ENCODE data around the gene CERS6.
"Not testable (repeated sequence)": the region's sequence is repeated elsewhere in the genome, so short reads cannot be mapped to it uniquely, and the experiment has no call there.

The CERS6 gene

DNA sequence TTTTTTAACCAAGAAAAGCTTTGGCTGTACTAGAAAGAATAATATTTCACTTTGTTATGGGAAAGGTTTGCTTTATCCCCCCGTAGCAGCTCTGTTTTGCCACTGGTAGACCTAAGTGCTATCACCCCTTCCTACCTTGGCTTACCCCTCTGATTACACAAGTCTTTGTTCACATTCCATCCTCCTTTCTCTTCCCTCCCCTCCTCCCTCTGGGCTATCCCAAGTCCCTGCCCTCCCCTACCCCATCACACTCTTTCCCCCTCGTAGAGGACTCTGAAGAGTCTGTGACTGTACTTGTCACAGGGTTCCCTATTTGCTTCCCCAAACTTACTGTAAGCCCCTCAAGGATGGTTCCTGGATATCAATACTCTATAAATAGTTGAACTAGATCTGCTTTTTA is 193.5 kb downstream of the CERS6 start:
- DNase-seq, result no peak

DNA sequence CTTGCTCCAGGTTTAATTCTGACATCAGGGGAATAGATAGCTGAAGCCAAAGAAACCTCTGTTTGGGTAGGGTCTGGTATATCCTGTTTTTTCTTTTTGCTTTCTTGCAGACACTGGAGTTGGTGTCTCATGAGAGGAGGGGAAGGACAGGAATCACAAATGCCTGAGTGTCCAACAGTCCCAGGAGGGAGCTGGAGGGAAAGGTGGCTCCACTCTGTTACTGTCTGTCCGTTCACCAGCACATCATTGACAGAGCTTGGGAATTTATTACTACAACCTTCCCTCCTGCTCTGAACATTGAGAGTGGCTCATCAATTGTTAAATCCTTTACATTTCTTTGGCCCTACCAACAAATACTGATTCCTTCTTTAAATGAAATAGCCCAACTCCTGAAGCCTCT is 194.1 kb downstream of the CERS6 start:
- DNase-seq, result no peak

DNA sequence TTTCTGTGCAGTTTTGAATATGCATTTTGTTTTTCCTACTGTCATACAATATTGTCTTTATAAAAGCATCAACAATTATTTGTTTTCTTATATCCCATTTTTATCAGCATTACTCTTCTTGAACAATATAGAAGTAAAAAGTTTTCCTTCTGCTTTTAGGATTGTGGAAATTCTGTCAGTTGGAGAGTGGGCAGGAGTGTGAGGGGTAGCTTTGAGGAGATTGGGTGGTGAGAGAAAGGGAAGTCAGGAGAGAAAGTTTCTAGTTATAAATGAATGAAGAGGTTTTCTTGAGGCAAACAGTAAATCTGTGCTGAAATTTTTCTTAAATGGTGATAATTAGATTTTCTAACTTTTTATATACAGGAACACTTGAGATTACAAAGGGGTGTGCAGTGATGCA is 194.7 kb downstream of the CERS6 start:
- no peak for DNase-seq

DNA sequence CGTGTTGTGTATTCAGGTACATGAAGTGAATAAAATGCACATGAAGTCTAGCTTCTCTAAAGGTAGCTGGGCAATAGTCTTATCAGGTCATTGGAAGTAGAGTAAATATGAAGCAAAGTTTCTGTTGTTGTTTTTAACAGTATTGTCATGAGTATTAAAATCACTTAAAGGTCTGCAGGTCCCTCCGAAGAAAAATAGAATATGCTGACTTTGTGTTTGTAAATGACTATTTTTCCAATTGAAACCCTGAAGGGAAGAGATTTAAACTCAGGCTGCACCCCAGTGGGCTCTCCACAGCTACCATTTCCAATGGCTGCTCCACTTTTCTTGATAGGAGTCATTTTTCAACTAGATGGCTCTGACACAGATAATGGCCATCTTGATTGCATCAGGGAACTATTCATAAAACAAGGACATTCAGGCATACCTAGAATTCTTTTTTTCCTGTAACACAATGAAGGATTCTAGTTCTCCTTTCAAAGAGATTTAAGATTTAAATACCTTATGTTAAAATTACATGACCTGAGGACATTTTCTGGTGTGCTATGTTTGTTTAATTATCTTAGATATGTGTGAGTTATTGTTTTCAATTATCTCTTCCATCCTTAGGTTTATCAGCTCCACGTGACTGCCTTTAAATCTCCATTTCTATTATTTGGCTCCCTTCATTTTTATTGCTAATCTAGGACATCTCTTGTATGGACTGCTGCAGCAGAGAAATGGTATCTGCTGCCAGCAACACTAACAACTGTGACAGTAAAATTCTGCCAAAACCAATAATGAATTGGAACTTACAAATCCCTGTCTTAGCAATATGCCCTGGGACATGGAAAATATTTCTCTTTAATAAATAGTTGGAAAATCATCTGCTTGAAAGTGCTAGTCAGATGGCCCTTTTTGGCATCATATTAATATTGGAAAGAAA is 197.2 kb downstream of the CERS6 start:
- no peak for DNase-seq

DNA sequence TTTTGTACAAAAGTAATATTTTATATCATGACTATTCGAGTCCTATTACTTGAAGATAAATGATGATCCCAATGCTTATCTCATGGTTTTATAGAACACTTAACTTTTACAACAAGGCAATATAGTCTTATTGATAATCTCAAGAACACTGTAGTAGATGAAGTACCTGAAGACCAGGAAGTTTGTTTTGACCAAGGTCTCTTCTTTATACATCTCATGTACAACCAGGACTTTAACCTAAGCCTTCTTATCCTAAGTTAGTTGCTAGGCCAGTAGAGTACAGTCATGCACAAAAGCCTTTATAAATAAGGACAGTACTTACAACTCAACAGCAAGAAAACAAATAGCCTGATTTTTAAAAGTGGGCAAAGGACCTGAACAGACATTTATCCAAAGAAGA is 198.6 kb downstream of the CERS6 start:
- no peak for DNase-seq

DNA sequence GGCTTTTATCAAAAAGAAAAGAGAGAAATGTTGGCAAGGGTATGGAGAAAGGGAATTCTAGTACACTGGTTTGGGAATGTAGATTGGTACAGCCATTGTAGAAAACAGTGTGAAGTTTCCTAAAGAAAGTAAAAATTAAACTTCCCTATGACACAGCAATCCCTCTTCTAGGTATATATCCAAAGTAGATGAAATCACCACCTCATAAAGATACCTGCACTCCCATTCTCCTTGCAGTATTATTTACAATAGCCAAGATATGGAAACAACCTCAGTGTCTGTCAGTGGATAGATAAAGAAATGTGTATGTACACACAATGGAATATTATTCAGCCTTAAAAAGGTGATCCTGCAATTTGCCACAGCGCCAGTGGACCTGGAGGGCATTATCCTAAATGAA is 199.1 kb downstream of the CERS6 start:
- DNase-seq, result no peak

DNA sequence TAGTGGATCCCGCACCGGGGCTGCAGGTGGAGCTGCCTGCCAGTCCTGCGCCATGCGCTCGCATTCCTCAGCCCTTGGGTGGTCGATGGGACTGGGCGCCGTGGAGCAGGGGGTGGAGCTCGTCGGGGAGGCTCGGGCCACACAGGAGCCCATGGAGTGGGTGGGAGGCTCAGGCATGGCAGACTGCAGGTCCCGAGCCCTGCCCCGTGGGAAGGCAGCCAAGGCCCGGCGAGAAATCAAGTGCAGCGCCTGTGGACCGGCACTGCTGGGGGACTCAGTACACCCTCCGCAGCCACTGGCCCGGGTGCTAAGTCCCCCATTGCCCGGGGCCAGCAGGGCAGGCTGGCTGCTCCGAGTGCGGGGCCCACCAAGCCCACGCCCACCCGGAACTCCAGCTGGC is 201.3 kb downstream of the CERS6 start:
- DNase-seq, result not testable (repeated sequence)

DNA sequence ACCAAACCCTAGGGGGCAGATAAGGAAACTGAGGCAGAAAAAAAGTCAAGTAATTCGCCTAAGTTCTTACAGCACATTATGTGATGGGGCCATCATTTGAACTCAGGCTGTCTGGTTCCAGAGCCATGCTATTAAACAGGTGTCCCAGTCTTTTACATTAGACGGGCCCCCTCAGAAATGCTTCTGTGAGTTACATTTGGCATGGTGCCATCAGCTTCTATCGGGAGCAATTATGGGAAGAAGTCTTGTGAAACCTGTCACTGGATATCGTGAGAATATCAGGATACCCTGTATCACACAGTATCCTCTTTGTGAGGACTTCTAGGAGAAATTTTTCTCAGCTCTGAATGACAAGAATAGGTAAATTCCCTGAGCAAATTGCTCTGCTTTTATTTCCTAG is 202.6 kb downstream of the CERS6 start:
- no peak for DNase-seq

DNA sequence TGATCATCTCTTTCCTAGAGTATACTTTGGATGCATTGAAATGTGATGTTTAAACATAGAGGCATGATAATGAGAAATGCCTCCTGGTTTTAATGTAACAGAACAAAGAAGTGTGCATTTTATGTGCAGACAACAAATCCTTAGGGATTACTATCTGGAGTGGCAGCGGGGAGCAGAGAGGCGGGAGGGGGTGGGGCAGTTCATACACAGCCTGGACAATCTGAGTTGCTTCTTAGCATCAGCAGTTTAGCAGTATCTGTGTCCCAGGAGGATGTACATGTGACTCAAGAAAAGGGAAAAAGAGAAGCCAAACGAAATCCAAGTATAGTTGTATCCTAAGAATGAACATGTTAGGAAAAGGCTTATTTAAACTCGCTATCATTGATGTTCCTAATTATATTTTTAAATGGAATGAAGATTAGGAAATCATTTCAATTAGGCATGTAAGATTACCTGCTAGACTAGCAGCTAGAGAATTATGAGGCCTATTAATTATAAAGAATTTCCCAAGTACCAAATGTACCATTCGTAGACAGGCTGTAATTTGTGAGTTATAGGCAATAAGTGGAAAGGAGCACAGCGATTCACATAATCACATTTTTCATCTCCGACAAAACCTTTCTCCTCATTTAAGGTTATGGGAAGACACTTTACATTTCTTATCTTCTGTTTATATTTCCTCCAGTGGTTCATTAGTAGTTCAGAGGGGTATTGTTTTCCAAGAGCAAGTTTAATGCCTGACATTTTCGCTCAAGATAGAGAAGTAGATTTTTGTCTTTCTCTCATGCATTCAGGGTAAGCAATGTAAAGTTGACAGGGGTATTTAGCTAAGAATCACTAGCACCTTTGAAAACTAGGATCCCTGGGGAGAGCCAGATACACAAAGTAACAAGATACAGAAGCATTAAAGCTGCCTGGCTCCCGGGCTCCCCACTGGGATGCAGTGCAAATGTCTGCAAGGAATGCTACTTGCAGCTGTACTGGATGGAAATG is 205.1 kb downstream of the CERS6 start:
- DNase-seq, result no peak

DNA sequence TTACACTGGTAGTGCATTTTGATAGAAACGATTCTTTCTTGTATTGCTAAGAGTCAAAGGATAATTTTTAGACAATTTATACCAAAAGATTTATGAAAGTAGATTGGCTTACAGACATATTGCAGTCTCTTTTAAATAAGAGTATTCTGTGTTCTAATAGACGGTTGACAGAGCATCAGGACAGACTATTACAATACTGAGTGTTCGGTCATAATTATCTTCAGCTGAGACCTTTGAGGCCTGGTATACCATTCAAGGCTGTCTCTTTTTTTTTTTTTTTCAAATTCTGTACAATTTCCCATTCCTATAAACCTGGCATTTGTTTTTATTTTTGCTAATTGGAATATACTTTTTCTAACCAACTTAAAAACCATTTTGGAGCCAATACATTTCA is 205.8 kb downstream of the CERS6 start:
- DNase-seq, result no peak

DNA sequence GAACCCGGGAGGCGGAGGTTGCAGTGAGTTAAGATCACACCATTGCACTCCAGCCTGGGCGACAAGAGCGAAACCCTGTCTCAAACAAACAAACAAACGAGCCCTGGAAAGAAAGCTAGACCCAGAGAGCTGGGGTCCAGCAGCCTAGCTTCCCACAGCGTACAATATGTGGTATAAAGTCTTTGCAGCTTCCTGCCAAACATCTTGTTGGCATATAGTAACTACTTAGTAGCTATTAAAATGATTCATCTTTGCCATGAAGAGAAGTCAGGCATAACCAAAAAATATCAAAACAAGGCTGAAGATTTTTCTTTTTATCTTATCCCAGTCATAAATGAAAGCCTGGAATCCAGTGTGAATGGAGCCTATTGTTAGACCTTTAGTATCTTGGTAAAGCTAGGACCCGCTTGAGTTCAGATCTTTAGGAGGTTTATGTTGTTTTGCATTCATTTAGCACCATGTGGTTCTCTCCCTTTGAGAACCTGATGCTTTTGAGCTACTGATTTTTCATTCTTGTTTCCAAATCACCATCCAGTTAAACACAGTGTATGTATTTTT is 206.7 kb downstream of the CERS6 start:
- no peak for DNase-seq

DNA sequence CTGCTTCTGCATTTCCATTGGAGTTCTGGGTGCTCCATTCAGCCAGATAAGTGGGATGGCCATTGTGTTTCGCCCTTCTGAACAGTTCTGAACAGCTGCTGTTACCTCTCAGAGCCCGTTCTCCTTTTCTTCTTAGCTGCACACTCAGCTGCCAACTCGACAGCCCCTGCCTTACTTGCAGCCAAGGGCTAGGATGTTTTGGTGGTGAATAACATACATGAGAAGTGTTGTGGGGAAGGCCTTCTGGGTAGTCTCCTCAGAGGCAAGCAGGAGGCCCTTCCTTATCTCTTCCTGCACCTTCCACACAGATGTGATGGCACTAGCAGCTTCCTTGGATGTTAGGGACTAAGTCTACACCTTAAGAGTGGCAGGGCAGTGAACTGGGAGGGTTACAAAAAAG is 207.9 kb downstream of the CERS6 start:
- no peak for DNase-seq

DNA sequence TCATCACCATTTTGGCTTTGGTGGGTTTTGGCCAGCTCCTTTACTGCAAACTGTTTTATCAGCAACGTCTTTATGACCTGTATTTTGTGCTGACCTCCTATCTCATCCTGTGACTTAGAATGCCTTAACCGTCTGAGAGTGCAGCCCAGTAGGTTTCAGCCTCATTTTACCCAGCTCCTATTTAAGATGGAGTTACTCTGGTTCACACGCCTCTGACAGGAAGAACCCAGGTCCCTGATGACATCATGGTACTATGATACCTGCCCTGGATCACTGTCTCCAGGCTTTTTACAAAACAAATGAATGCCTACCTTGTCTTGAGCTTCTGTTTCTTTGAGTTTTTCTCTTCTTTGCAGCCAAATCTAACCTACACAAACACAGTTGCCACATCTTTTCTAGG is 208.6 kb downstream of the CERS6 start:
- not testable (repeated sequence) for DNase-seq

DNA sequence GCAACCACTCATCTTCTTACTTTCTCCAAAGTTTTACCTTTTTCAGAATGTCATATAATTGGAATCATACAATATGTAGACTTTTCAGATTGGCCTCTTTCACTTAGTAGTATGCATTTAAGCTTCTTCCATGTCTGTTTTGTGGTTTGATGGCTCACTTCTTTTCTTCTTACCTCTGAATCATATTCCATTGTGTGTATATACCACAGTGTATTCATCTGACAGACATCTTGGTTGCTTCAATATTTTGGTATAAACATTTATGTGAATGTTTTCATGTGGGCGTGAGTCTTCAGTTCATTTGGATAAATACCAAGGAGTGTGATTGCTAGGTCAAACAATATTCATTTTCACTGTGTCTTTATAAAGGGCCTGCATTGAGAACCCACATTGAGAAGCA is 210.3 kb downstream of the CERS6 start:
- DNase-seq, result no peak

DNA sequence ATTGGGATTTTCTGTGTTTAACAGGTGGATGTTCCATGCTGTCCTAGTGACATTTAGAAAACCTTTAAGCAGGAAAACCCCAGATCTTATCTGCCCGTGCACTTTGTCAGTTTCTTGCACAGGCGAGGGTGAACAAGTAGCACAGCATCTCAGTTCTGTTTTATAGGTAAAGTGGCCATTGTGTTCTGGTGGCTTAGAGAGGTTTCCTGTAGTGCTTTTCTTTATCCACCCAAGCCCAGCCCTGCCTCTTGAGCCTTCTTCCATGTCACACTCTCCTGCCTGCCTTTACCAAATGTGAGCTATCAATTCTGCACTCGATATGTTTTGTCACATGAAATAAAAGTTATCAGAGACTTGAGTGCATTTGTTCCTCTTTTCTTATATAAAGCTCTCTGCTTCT is 211.1 kb downstream of the CERS6 start:
- DNase-seq, result no peak

DNA sequence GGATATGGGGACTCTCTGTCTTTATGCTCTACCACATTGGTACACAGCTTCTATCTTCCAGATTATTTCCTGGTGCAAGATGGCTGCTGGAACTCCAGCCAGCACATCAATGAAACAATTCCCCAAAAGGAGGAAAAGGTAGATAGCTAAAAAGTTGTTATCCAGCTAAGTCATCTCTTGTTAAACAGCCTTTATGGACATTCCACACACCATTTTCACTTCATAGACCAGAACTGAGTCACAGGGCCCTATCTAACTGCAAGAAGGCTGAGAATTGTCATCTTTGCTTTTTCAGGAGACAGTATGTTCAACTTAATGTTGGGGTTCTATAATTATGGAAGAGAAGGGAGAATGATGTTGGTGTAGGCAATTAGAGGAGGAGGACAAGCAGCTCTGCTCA is 213.1 kb downstream of the CERS6 start:
- no peak for DNase-seq

DNA sequence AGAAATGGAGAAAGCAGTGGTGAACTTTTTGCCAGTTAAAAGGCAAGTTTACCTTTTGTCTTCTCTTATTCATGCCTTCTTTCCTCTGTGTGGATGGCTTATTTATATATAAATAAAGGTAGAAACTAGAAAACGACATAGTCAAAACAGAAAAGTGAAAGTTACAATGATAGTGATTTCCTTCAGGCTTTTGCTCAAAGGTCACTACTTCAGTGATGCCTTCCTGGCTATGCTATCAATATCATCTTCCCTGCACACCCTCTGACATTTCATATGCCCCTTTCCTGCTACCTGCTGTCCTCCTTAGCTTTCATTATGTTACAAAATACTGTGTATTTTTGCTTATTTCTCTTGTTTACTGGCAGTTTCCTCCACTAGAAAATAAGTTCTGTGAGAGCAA is 214.4 kb downstream of the CERS6 start:
- DNase-seq, result no peak

DNA sequence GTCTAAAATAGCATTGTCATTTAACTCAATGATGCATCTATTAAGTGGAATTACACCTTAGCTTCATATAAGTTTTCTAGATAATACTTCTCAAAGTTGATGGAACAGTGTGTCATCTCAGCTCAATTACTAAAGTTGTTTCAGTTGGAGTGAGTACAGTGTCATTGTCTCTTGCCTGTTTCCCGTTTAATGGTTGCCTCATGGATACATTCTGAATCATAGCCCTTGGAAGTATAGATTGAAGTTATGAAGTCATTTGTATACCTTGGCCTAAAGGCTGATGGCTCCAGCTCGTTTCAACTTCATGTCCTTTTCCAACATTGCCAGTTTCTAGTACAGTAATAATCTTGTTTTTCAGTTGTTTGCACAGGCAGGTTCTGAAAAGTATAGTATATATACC is 215.9 kb downstream of the CERS6 start:
- no peak for DNase-seq

DNA sequence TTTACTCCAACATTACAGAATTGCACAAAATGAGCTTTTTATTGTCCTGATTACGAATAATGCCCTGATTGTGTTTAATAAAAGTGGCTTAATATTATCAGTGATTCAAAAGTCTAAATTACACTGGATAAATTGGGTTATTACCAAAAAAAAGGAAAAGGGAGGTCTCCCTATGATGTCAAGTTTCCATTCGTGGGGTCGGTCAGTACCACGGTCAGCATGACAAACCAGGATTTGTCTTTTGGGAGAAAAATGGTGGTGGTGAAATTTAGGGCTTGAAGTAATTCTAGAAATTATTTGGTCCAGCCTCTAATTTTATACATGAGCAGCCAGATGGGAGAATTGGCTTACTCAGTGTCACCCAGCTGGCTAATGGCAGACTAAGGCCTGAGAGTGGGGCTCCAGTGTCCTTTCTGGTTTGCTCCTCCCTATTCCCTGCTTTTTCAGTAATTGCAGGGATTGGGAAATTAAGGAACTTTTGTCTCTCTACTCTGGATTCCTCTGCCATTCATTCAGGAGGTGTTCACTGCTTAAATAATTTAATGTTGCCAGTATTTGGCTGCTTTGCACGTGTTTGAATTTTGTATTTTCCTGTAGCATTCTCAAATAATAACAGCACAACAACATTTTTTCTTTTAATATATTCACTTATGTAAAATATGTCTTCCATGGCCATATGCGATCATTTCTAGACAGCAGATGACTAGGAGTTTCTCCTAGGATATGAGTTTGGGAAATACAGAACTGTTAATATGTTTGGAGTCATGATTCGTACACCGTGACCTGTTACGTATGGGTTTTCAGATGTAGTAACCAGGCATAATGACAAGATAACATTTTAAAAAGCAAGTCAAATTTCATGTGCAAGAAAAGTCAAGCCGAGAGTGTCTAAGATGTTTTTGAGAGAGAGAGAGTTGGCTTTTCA is 217.5 kb downstream of the CERS6 start:
- no peak for DNase-seq

DNA sequence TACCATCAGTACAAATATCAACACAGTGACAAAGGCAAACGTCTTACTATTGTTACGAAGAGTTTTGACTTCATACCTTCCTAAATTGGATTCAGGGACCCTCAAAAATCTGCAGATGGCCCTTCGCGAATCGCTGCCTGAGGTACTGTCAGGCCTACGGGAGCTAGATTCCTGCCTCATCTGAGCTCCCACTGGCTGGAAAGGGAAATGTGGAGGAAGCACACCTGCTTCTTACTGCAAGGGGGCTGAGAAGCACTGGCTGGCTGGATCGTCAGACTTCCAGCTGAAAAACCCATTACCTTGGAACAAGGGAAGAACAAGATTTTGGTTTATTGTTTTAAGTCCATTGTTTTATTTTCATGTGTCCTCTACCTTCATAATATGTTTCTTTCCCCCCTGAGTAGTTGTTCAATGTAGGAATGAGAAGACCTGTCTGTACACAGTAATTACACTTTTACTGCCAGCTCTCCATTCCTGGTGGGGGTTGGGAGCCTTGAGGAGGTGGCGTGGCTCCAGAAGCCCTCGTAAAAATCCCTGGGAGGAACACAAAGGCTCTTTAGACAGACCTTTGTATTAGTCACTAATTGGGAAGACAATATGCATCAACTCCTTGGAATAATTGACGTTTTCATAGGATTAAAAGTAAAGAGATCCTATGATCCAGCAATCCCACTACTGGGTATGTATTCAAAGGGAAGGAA is 222.2 kb downstream of the CERS6 start:
- DNase-seq, result no peak

DNA sequence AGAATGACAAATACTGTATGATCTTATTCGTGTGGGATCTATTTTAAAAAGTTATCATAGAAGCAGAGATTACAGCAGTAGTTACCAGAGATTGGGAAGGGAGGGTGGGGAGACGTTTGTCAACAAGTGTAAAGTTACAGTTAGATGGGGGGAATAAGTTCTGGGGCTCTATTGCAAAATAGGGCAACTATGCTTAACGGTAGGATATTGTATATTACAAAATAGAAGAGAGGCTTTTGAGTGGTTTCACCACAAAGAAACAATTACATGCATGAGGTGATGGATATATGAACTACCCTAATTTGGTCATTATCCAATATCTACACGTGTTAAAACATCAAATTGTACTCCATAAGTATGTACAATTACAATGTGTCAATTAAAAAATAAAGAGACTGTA is 223.0 kb downstream of the CERS6 start:
- no peak for DNase-seq
